Globus pallidus (tissue), 1 donor: ENCODE results near the gene PIP5K1C.

ENCODE experiments used
- DNase-seq: peaks from one replicate; pipeline ENCODE4 v3.0.0-alpha.2; 2015; ENCODE audit warnings: low spot score

PIP5K1C gene

DNA sequence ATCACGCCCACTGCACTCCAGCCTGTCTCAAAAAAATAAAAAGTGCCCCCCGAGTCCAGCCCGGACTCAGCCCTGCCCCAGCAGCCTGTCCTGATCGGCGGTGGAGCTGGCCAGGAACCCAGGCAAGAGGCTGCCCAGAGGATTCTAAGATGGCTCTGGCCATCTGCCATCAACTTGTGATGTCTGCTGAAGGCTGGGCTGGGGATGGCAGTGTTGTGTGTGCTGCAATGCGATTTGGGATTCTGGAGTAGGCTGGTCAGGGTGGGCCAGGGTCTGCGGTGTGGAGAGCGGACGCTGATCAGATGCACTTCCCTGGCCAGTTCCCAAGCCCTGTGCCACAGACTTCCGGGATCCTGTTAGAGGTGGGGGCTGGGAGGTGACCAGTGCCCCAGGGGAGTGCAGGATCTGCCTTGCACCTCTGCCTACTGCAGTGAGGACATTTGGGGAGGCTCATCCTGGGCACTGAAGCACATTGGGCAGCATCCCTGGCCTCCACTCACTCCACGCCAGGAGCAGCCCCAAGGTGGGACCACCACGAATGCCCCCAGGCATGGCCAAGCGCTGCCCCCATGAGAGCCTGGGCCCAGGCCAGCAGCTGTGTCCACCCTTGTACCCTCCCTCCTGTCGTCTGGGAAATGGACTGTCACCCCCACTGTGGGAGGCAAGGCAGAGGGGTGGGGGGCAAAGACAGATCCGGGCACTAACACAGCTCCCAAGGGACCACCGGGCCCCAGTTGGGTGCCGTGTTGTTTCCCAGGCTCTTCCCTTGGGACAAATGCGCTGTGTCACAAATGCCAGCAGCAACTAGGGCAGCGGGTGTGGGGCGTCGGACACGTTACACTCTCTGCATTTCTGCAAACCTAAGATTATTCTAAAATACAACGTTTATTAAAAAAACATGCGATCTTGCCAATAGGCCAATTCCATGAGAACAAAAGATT, 90.2 kb downstream of the PIP5K1C start:
- DNase-seq, result no peak

DNA sequence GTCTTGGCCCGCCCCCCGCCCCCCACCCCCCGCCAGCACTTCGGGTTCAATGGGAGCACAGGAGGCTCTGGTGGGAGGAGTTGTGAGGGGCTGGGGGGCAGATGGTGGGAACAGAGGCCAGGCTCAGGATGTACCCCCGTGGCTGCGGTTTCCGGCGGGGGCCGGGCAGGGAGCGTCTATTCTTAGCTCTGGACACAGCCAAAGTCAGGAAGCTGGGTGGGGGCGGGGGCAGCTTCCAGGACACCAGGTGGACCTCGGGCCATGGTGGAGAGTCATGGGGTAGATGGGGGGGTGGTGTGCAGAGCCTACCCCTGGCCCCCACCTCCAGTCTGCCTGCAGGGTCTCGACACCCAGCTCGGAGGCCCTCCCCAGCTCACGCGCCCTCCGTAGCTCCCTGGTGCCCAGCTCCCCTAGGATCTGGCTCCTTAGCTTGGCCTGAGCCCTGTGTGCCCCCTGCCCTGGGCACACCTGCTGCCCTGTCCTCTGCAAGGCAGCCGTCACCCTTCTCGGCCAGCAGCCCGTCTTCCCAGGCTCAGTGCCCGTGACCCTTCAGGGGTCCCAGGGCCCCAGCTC, 91.4 kb downstream of the PIP5K1C start:
- DNase-seq, result no peak

DNA sequence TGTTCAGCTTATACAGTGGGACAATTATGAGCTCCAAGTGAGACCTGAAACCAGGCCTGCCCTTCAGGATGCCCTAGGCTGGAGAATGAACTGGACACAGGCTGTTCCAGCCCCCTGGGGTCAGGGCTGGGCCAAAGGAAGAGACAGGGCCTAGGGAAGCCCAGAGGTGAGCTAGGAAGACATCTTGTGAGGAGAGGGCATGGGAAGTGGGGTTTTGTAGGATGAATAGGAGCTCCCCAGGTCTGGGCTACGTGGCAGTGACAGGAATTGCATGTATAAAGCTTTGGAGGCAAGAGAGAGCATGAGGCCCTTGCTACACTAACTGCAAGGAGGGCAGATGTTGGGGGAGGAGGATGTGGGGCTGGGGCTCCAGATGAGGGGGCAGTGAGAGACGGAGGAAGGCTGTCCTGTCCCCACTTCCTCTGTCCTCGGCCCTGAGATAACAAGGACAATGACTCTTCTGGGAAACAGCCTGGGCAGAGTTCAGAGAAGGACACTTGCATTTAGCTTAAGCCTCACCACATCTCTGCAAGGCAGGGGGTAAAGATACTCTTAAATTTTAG, 92.1 kb downstream of the PIP5K1C start:
- no peak for DNase-seq

- DNase-seq, result no peak
These were observed 92.8 kb downstream of the PIP5K1C start for GRCh38 chr19:3607303-3608078.

DNA sequence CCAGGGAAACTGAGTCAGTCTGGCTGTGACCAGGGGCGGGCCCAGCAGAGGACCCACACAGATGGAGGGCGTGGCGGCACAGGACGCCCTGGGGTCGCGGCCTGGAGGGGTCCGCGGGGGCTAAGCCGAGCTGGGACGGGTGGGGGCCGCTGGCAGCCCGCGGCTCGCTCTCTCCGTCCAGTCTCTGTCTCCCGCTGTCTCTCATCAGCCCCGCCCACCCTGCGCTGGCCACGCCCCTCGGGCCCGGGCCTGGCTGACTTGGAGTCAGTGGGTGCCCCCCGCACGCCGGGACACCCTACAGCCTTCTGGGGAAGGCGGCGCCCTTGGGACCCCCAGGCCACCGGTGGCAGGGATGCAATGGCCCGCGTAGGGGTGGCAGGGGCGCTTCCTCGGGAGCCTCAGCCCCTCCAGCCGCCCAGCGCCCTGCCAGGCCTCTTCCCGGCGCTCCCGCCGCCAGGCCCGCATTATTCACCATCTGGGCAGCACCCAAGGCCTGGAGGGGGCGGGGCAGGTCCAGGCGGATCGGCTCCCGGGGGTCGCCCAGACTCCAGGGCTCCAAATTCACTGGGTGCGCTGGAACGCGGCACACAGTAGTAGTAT, 93.5 kb downstream of the PIP5K1C start, which contains the start of gene TBXA2R:
Gene TBXA2R, minus strand, starts transcription at position 186 of the 600 bp plus-strand sequence. CDS start 6,241 bp downstream, outside the sequence.
- peak; percentile 35 for DNase-seq

DNA sequence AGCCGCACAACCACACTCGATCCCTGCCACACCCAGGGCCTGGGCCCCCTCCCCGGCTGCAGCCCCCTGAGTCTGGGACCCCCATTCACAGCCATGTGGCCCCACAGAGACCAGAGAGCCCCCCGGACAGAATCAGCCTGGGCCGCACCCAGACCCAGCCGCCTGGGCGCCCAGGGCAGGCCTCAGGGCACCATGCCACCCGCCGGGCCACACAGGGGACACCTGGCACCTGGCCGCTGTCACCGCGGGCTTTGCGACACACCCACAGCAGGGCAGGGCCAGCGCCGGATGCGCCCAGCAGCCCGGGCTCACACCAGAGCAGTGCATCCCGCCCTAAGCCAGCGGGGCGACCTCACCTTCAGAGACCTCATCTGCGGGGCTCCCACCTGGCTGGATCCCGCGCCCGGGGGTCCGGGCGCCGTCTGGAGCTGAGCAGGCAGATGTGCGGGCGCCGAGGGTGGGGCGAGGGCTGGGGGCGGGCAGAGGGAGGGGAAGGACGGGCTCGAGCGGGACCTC, 94.0 kb downstream of the PIP5K1C start:
- DNase-seq, result no peak

- DNase-seq, result no peak
These were observed 94.5 kb downstream of the PIP5K1C start for GRCh38 chr19:3605770-3606169.

DNA sequence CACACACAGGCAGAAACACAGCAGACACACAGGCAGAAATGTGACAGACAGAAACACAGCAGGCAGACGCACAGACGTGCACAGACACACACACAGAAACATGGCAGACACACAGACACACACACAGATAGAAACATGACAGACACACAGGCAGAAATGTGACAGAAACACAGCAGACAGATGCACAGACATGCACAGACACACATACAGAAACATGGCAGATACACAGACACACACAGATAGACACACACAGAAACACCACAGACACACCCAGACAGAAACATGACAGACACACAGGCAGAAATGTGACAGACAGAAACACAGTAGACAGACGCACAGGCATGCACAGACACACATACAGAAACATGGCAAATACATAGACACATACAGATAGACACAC, 94.9 kb downstream of the PIP5K1C start:
- no peak for DNase-seq

DNA sequence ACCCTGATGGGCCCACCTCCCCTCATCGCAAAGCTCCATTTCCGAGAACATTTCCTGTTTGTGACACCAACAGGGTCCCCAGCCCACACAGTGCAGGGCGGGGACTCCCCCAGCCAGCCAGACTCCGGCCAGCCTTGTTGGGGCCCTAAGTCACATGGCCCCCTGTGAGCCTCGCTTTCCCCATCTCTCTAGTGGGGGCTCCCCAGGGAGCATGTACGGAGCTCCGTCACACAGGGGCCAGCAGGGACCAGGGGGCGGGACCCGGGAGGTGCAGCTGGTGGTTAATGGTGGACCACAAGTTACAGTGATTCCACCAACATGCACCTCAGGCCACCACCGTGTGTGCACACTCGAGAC, 95.3 kb downstream of the PIP5K1C start:
- DNase-seq, result no peak

DNA sequence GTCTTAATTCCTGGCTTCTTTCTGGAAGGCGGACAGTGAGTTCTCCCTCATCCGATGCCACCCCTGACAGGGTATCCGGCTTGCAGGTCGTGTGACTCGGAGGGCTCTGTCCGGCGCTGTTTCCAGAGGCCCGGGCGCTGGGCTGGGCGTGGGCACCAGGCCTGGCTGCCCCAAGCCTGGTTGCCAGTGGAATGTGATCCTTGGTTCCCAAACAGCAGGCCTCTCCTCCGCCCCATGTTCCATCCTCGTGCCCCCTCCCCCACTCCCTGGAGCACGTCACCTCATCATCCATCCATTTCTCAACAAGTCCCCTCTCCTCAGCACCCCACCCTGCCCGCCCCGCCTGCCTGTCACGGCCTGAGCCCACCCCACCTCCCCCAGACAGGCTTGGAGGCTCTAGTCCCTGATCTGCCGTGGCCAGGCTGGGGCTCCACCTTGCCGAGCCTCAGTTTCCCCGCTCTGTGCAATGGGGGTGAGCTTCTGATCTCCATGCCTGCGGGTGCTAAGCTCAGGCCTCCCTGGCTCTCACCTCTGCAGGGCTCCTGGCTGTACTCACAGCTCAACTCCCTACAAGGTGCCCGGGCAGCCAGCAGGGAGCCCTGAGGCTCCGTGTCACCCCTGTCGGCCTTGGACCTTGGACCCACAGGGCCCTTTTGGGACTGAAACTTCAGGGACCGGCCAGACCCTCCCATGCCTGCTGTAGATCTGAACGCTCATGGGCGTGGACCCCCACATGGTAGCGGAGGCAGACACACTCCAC, 95.9 kb downstream of the PIP5K1C start:
- DNase-seq, result no peak

GRCh38 chr19:3603121-3603811, 97.0 kb downstream of the PIP5K1C start:
- DNase-seq, result no peak

GRCh38 chr19:3601021-3601420, 99.2 kb downstream of the PIP5K1C start:
- no peak for DNase-seq

- DNase-seq, result no peak
These were observed 100.5 kb downstream of the PIP5K1C start for GRCh38 chr19:3599776-3600187.

- no peak for DNase-seq
These were observed 104.7 kb downstream of the PIP5K1C start for GRCh38 chr19:3595521-3596061.

DNA sequence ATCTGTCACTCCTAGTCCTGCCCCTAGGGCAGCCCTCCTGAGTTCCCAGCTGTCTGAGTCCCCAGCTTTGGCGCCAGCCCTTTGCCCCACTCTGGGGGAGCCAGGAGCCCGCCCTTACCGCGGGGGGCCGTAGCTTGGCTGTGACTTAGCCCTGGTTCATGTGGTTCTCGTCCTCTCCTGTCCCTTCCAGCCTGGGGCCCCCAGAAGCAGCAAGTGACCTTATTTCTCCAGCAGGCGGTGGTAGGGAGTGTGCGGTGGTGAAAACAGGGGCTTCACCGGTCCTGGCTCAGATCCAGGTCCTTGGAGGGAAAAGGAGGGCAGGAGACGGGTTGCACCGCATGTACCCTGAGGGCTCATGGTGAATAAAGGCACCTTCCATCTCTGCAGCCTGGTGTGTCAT, 107.1 kb downstream of the PIP5K1C start:
- DNase-seq, result no peak

DNA sequence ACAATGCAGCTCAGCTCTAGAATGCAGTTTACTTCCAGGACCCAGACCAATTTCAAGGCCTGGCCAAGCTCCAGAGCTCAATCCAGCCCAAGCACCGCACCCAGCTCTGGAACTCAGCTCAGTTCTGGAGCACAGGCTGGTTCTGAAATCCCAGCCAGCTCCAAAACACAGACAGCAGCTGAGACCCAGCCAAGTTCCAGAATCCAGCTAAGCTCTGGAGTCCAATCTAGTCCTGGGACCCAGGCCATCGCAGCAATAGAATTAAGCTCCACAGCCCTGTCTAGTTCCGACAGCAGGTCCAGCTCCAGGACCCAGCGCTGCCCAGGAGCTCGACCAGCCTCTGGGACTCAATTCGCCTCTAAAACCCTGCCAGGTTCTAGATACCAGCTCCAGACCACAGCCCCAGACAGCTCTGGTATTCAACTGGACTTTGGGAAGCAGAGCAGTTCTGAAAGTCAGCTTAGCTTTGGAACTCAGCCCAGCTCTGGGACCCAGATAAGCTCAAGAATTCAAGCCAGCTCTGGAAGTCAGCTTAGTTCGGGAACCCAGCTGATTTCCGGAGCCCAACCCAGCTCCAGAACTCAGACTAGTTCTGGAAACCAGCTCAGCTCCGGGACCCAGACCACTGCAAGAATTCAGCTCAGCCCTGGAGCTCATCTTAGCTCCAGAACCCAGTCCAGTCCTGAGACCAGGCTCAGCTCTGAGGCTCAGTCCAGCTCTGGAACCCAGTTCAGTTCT, 108.2 kb downstream of the PIP5K1C start:
- DNase-seq, result no peak

DNA sequence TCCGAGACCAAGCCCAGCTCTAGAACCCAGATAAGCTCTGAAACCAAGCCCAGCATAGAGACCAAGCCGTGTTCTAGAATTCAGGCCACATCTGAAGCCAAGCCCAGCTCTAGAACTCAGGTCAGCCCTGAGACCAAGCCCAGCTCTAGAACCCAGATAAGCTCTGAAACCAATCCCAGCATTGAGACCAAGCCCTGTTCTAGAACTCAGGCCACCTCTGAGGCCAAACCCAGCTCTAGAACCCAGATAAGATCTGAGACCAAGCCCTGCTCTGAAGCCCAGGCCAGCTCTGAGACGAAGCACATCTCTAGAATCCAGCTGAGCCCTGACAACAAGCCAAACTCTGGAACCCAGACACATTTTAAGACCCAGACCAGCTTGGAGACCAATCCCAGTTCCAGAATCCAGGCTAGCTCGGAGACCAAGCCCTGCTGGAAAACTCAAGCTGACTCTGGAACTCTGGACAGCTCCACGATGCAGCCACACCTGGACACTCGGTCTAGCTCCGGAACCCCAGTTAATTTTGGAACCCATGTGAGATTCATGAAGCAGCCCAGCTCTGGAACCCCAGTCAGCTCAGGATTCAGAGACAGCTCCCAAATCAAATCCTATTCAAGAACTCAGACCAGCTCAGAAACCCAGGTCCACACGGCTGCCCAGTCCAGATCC, 109.1 kb downstream of the PIP5K1C start:
- no peak for DNase-seq

- no peak for DNase-seq
These were observed 110.3 kb downstream of the PIP5K1C start for GRCh38 chr19:3589949-3590348.

- no peak for DNase-seq
These were observed 110.8 kb downstream of the PIP5K1C start for GRCh38 chr19:3589439-3589838.
